NCI-H510A (cell line): Measurements from ENCODE around the gene CTSW.
"Not testable (repeated sequence)": the region's sequence is repeated elsewhere in the genome, so short reads cannot be mapped to it uniquely, and the experiment has no call there.

Source experiments
- DNase-seq: peaks from one replicate; lab custom pipeline; 2025; lab: John Stamatoyannopoulos, UW

The CTSW gene

DNA sequence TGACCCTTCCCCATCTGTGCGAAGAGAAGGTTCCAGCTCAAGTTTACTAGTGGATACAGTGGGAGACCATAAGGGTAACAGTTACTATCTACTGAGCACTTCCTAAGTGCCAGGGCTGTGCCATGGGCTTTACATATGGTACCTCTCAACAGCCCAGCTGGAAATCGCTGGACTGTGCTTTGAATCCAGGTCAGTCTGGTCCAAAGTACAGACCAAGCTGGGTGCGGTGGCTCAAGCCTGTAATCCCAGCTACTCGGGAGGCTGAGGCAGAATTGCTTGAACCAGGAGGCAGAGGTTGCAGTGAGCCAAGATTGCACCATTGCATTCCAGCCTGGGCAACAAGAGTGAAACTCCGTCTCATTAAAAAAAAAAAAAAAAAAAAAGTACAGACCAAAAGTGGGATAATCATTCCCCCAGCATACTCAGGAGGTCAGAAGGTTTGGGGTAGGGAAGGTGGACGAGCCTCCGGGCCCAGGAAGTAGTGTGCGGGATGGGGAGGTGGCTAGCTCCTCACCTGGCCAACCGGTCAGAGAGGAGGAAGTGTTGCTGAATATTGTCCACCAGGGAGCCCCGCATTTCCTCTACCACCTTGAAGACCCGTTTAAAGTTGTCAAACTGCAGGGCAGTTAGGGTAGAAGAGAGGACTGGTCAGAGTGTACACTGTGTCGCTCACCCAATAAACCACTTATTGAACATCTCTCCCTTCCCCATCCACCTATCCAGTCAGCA lies 6.3 kb downstream of the CTSW start:
- no peak for DNase-seq

- DNase-seq: no peak
Observed at GRCh38 chr11:65886826-65887722, 7.4 kb downstream of the CTSW start.

- DNase-seq: no peak
Observed at GRCh38 chr11:65887723-65888162, 8.1 kb downstream of the CTSW start.

DNA sequence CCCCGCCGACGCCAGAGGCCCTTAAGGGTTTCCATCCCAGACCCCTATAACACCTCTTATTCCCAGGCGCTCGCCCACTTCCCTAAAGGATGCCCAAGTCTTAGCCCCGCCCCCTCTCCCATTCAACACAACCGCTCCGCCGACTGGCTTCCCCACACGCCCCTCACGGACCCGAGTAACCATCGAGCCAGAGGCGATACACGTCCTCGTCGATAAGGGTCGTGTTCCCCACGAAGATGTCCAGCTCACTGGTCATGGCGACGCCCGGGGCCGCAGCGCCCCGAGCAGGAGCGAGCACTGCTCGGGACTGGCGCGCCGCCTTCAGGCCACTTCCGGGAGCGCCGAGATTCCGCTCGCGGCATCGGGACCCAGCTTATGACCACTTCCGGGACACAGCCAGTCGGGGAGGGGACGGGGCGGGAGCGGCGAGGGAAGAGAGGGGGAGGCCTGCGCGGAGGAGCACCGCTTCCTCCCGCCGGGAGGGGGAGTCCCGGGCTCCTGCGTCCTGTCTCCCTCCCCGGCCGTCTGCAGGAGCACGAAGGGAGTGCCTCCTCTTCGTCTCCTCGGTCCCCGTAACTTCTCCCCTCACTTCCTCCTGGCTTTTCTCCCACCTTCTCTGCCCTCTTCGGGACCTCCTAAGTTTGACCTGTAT lies 8.7 kb downstream of the CTSW start, which contains the start of gene FIBP:
Gene FIBP (minus strand): TSS at position 309 of the 652 bp plus-strand sequence. CDS start 53 bp downstream, at position 256.
- DNase-seq: peak; percentile 93

GRCh38 chr11:65890324-65891218 lies 10.9 kb downstream of the CTSW start, which contains the start of gene CCDC85B:
TSS of gene CCDC85B (plus strand) at chr11:65890673. CDS start at chr11:65890784, 111 bp downstream.
- peak; percentile 82 for DNase-seq

GRCh38 chr11:65891219-65892136 lies 11.8 kb downstream of the CTSW start:
- DNase-seq: peak; percentile 41

DNA sequence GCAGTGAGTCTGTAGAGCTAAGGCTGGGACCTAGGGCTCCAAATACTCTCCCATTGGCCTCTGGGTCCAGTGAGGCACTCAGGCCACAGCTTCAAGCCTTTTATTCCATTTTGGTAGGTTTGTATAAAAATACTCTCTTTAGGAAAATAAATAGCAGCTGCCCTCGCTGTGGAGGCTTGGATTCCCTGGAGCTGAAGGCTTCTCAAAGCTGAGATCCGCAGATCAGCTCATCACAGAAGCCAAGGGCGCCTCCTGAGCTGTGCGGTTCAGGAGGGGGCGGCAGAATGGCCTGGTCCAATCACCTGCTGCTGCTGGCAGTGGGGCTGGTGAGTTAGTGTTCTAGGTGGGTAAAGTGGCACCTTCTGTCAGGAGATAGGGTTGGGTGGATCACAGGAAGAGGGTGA lies 12.5 kb downstream of the CTSW start:
- DNase-seq: not testable (repeated sequence)

GRCh38 chr11:65892661-65893317 lies 13.2 kb downstream of the CTSW start:
- no peak for DNase-seq

- DNase-seq: no peak
Observed at GRCh38 chr11:65894034-65894591, 14.5 kb downstream of the CTSW start.

- no peak for DNase-seq
Observed at GRCh38 chr11:65895482-65895981, 15.9 kb downstream of the CTSW start.

- no peak for DNase-seq
Observed at GRCh38 chr11:65896034-65896999, 16.7 kb downstream of the CTSW start.

- DNase-seq: no peak
Observed at GRCh38 chr11:65897020-65897471, 17.4 kb downstream of the CTSW start.

- no peak for DNase-seq
Observed at GRCh38 chr11:65898656-65899355, 19.2 kb downstream of the CTSW start.

DNA sequence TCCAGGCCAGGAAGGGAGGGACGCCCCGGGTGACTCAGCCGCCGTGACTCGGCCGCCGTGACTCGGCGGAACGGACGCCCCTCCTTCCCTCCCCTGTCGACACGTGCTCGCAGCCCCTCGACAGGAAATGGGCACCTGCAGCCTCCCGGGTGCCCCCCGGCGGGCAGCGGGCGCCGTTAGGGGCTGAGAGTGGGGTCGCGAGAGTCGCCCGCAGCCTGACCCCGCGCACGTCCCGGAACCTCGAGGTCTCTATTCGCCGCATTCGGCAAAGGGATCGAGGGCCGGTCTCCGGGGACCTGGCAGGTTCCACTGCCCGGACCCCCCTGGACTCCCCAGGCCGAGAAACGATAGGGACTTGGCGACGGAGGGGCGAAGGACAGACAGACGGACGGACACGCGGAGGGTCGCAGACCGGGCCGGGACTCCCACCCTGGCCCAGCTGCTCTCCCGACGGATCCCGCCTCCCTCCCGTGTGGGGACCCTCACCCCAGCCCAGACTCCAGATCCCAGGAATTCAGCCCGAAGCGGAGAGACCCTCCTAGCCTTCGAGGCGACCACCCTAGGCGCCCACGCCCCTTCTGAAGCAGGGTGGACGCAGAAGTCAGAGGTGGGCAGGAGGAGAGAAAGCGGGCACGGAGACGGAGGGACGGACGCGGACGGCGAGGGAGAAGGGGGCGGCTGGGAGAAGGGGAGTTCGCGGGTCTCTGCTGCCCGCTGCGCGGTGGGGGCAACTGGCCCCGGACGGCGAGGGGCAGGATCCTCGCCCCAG lies 19.9 kb downstream of the CTSW start:
- DNase-seq: no peak

- DNase-seq: peak; percentile 92
Observed at GRCh38 chr11:65900125-65900898, 20.7 kb downstream of the CTSW start, which contains the start of gene FOSL1. TSS of gene FOSL1 (minus strand) at chr11:65900388. CDS start at chr11:65900339, 49 bp downstream.

DNA sequence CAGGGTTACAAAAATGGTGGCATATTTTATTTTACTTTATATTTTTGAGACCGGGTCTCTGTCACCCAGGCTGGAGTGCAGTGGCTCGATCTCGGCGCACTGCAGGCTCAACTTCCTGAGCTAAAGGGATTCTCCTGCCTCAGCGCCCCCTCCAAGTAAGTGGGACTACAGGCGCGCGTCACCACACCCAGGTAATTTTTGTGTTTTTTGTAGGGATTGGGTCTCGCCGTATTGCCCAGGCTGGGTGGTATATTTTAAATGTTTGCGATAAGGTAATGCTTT lies 21.2 kb downstream of the CTSW start:
- DNase-seq: no peak
